ENCODE data around the gene KCTD1. TPM values are rescaled to one million over a fixed set of nuclear protein-coding genes. Genes with fewer than 3 reads are reported as not detected.

Gene KCTD1
- total and polyA plus RNA-seq, 4 donors = 0.78 to 2.9 (median 2.0) TPM

DNA sequence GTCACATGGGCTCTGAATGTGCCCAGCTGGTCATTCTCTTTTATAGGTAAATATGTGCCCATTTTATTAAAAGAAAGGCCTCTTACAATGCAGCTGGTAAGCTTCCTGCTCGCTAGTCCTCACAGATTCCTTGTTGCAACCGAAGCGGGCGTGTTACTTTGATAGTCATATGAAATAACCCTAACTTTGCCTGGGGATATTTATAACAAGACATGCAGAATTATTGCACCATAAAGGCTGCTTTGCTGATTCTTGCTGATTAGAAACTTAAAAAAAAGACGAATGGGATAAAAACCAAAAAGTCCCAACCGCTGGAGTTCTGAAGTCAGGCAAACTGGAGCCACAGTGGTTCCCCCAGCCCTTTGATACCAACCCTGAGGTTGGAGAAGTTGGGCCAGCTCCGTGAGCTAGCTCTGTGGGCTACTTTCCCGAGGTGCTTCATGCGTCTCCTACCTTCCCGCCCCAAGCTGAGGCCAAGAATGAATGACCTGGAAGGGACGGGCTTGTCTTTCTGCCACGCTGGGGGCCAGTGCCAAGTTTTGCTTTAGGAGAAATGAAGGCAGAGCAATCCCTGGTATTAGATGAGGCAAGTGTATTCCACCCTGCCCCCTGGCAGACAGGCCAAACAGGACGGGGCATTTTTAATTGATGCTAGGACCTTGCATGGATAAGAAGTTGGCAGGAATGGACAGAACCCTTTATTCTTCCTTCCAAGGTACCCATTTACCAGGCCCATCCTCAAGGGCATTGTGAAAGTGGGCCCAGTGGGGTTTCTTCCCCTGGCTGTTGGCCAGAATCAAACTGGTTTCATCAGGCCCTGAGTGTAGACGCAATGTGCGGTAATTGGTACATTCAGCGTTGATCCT lies 140.4 kb downstream of the KCTD1 start:
- Histone ChIP-seq H3K9me3 (ENCODE audit: control insufficient read depth in 4 of 4, low read length in 3 of 4) (no peaks in the 10 kb centered on the region), H3K27me3 (ENCODE audit: control insufficient read depth in 4 of 4, insufficient read depth in 4 of 4, low read length in 3 of 4) (no peaks in the 10 kb centered on the region), H3K4me1 (ENCODE audit: control insufficient read depth in 4 of 4, insufficient read depth in 4 of 4, low read length in 3 of 4) (no peaks in the 10 kb centered on the region), H3K4me3 (ENCODE audit: low read depth in 1 of 3, low read length in 3 of 3) (no peak overlapping the region), H3K9ac (ENCODE audit: low read depth in 1 of 2, low read length in 2 of 2) (no peak overlapping the region), H3K27ac (ENCODE audit: low read depth in 1 of 2, low read length in 2 of 2) (no peak overlapping the region), H3K36me3 (ENCODE audit: control insufficient read depth in 4 of 4, insufficient read depth in 3 of 4, low read depth in 1 of 4, low read length in 3 of 4) (no peaks in the 10 kb centered on the region)
- 89% methylated on average over 16 of the region's 16 CpGs for WGBS
- DNase-seq (ENCODE audit: low spot score) = no peak
- TF ChIP-seq, protein P1, sequence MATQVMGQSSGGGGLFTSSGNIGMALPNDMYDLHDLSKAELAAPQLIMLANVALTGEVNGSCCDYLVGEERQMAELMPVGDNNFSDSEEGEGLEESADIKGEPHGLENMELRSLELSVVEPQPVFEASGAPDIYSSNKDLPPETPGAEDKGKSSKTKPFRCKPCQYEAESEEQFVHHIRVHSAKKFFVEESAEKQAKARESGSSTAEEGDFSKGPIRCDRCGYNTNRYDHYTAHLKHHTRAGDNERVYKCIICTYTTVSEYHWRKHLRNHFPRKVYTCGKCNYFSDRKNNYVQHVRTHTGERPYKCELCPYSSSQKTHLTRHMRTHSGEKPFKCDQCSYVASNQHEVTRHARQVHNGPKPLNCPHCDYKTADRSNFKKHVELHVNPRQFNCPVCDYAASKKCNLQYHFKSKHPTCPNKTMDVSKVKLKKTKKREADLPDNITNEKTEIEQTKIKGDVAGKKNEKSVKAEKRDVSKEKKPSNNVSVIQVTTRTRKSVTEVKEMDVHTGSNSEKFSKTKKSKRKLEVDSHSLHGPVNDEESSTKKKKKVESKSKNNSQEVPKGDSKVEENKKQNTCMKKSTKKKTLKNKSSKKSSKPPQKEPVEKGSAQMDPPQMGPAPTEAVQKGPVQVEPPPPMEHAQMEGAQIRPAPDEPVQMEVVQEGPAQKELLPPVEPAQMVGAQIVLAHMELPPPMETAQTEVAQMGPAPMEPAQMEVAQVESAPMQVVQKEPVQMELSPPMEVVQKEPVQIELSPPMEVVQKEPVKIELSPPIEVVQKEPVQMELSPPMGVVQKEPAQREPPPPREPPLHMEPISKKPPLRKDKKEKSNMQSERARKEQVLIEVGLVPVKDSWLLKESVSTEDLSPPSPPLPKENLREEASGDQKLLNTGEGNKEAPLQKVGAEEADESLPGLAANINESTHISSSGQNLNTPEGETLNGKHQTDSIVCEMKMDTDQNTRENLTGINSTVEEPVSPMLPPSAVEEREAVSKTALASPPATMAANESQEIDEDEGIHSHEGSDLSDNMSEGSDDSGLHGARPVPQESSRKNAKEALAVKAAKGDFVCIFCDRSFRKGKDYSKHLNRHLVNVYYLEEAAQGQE (IDR thresholded peaks at IDR 0.05) = no peak
- TF ChIP-seq YY1 (IDR thresholded peaks at IDR 0.05) = no peak

DNA sequence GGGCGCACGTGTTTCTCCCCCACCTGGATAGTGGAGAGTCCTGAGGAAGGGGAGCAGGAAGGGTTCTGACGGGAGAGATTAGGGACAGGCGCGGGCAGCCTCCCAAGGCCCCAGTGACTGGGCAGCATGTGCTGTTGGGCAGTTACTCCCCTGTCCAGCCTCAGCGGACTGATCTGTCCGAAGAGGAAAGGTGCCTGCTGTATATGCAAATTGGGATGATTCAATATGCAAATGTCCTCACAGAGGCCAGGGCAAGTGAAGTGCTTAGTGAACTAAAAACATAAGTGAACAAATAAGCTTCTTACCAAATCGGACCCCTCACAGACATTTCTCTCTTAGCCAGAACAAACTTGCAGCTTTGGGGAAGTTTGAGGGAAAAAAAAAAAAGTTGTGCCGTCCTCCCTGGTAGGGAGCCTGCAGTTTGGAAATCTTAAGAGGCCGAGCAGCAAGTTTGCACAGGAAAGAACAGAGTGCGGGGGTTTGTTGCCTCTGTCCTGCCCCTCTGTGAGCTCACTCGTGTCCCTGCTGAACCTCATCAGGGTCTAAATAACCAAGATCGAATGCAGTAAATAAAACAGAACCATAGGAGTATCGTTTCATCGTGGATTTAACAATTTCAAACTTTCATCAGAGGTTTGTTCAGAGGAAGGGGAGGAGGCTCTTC lies 141.4 kb downstream of the KCTD1 start:
- H3K27me3 ChIP-seq (ENCODE audit: control insufficient read depth in 4 of 4, insufficient read depth in 4 of 4, low read length in 3 of 4) = no peaks in the 10 kb centered on the region
- H3K27ac ChIP-seq (ENCODE audit: low read depth in 1 of 2, low read length in 2 of 2) = no peak overlapping the region
- H3K9me3 ChIP-seq (ENCODE audit: control insufficient read depth in 4 of 4, low read length in 3 of 4) = no peaks in the 10 kb centered on the region
- H3K4me3 ChIP-seq (ENCODE audit: low read depth in 1 of 3, low read length in 3 of 3) = no peak overlapping the region
- TF ChIP-seq SP1 (IDR thresholded peaks at IDR 0.05) (no peak), RXRA (IDR thresholded peaks at IDR 0.05) (no peak), FOXA2 (IDR thresholded peaks at IDR 0.05) (no peak)
- 85% methylated on average over 15 of the region's 15 CpGs for WGBS
- DNase-seq (ENCODE audit: low spot score) = no peak
- no peak overlapping the region for H3K9ac ChIP-seq (ENCODE audit: low read depth in 1 of 2, low read length in 2 of 2)
- H3K4me1 ChIP-seq (ENCODE audit: control insufficient read depth in 4 of 4, insufficient read depth in 4 of 4, low read length in 3 of 4) = no peaks in the 10 kb centered on the region
- no peaks in the 10 kb centered on the region for H3K36me3 ChIP-seq (ENCODE audit: control insufficient read depth in 4 of 4, insufficient read depth in 3 of 4, low read depth in 1 of 4, low read length in 3 of 4)

DNA sequence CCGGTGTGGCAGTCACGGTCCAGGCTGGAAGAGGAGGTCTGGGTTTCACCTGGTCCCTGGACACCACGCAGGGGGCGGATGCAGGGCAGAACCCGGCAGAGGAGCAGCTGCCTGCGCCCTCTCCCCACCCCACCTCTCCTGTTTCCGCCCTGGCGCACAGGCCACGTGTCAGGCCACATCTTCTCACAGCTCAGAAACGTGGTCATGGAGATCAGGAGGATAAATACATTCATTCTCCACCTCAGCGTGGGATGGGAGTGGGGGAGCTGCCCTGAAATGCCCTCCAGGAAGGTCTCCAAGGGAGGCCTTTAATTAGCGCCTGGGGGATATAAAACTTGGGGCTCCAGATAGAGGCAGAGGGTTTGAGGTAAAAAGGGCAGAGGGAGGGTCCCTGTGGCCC lies 142.0 kb downstream of the KCTD1 start:
- no peak overlapping the region for H3K27ac ChIP-seq (ENCODE audit: low read depth in 1 of 2, low read length in 2 of 2)
- DNase-seq (ENCODE audit: low spot score) = no peak
- H3K4me1 ChIP-seq (ENCODE audit: control insufficient read depth in 4 of 4, insufficient read depth in 4 of 4, low read length in 3 of 4) = no peaks in the 10 kb centered on the region
- no peaks in the 10 kb centered on the region for H3K36me3 ChIP-seq (ENCODE audit: control insufficient read depth in 4 of 4, insufficient read depth in 3 of 4, low read depth in 1 of 4, low read length in 3 of 4)
- no peaks in the 10 kb centered on the region for H3K9me3 ChIP-seq (ENCODE audit: control insufficient read depth in 4 of 4, low read length in 3 of 4)
- H3K4me3 ChIP-seq (ENCODE audit: low read depth in 1 of 3, low read length in 3 of 3) = no peak overlapping the region
- WGBS = 91% methylated on average over 12 of the region's 12 CpGs
- no peak overlapping the region for H3K9ac ChIP-seq (ENCODE audit: low read depth in 1 of 2, low read length in 2 of 2)
- no peaks in the 10 kb centered on the region for H3K27me3 ChIP-seq (ENCODE audit: control insufficient read depth in 4 of 4, insufficient read depth in 4 of 4, low read length in 3 of 4)
- TF ChIP-seq, protein P2, sequence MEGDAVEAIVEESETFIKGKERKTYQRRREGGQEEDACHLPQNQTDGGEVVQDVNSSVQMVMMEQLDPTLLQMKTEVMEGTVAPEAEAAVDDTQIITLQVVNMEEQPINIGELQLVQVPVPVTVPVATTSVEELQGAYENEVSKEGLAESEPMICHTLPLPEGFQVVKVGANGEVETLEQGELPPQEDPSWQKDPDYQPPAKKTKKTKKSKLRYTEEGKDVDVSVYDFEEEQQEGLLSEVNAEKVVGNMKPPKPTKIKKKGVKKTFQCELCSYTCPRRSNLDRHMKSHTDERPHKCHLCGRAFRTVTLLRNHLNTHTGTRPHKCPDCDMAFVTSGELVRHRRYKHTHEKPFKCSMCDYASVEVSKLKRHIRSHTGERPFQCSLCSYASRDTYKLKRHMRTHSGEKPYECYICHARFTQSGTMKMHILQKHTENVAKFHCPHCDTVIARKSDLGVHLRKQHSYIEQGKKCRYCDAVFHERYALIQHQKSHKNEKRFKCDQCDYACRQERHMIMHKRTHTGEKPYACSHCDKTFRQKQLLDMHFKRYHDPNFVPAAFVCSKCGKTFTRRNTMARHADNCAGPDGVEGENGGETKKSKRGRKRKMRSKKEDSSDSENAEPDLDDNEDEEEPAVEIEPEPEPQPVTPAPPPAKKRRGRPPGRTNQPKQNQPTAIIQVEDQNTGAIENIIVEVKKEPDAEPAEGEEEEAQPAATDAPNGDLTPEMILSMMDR (IDR thresholded peaks at IDR 0.05; ENCODE audit: low read depth, low read length, missing input control) = no peak
- TF ChIP-seq EGR1 (IDR thresholded peaks at IDR 0.05; ENCODE audit: low read depth in 2 of 2) = no peak
- no peak for TF ChIP-seq RXRA (IDR thresholded peaks at IDR 0.05)
- no peak for TF ChIP-seq FOXA2 (IDR thresholded peaks at IDR 0.05)
- no peak for TF ChIP-seq HNF4A (conservative IDR thresholded peaks at IDR 0.05)
- TF ChIP-seq, protein P1 (IDR thresholded peaks at IDR 0.05) = no peak
- no peak for TF ChIP-seq SP1 (IDR thresholded peaks at IDR 0.05)
- TF ChIP-seq GABPA (IDR thresholded peaks at IDR 0.05 in 1 of 2, conservative IDR thresholded peaks at IDR 0.05 in 1 of 2) = no peak
- TF ChIP-seq, protein P3, sequence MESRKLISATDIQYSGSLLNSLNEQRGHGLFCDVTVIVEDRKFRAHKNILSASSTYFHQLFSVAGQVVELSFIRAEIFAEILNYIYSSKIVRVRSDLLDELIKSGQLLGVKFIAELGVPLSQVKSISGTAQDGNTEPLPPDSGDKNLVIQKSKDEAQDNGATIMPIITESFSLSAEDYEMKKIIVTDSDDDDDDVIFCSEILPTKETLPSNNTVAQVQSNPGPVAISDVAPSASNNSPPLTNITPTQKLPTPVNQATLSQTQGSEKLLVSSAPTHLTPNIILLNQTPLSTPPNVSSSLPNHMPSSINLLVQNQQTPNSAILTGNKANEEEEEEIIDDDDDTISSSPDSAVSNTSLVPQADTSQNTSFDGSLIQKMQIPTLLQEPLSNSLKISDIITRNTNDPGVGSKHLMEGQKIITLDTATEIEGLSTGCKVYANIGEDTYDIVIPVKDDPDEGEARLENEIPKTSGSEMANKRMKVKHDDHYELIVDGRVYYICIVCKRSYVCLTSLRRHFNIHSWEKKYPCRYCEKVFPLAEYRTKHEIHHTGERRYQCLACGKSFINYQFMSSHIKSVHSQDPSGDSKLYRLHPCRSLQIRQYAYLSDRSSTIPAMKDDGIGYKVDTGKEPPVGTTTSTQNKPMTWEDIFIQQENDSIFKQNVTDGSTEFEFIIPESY (IDR thresholded peaks at IDR 0.05) = no peak
- no peak for TF ChIP-seq FOXA1 (IDR thresholded peaks at IDR 0.05)
- TF ChIP-seq, protein P4, sequence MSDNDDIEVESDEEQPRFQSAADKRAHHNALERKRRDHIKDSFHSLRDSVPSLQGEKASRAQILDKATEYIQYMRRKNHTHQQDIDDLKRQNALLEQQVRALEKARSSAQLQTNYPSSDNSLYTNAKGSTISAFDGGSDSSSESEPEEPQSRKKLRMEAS (IDR thresholded peaks at IDR 0.05) = no peak
- no peak for TF ChIP-seq RAD21 (IDR thresholded peaks at IDR 0.05)
- TF ChIP-seq TAF1 (conservative IDR thresholded peaks at IDR 0.05) = no peak
